Astrocyte (in vitro differentiated cells and primary cell): ENCODE data around the gene SH2D2A.

Source experiments
- EZH2 ChIP-seq: IDR thresholded peaks from 2 replicates; pipeline ENCODE4 v1.6.1; 2012; ENCODE audit warnings: mild to moderate bottlenecking, low read length, inconsistent platforms; ENCODE audit not compliant: insufficient read depth
- TF ChIP-seq, protein P1 (sequence below): IDR thresholded peaks from 2 replicates; pipeline ENCODE4 v1.5.1; 2011; ENCODE audit warnings: low read depth, mild to moderate bottlenecking, inconsistent platforms, low read length, moderate library complexity; ENCODE audit not compliant: insufficient read depth

DNA sequence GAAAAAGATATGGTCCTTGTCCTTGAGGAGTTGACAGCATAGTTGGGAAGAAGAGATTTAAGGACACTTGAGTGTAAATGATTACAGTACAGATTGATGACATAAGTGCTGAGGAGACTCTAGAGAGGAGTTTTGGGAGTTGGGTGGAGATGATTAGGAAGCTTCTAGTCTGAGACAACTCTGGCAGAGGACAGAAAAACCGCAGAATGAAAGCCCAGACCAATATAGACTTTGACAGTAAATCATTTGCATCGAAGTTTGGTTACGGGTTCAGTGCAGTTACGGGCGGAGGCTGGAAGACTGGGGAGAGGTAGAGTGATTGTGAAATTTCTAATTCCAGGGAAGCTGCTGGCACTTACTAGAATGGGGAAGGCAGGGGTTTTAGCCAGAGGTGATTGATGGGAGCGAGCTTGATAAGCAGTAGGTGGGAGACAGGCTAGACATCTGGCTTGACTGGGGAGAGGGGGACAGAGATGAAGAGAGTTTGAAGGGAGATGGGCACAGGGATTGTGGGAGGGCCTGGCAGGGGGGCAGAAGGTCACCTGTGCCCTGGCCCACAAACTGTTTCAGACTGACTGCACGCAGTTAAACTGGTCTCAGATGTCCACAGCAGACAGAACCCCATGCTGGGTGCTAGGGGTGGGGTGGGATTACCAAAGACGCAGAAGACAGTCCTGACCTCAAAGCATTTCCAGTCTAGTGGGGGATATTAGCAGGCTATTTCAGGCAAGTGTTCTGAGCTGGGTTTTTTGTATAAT, 20.1 kb downstream of the SH2D2A start:
- TF ChIP-seq, protein P1, sequence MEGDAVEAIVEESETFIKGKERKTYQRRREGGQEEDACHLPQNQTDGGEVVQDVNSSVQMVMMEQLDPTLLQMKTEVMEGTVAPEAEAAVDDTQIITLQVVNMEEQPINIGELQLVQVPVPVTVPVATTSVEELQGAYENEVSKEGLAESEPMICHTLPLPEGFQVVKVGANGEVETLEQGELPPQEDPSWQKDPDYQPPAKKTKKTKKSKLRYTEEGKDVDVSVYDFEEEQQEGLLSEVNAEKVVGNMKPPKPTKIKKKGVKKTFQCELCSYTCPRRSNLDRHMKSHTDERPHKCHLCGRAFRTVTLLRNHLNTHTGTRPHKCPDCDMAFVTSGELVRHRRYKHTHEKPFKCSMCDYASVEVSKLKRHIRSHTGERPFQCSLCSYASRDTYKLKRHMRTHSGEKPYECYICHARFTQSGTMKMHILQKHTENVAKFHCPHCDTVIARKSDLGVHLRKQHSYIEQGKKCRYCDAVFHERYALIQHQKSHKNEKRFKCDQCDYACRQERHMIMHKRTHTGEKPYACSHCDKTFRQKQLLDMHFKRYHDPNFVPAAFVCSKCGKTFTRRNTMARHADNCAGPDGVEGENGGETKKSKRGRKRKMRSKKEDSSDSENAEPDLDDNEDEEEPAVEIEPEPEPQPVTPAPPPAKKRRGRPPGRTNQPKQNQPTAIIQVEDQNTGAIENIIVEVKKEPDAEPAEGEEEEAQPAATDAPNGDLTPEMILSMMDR = no peak
- TF ChIP-seq EZH2 = no peak
